HUES64 (cell line): Measurements from ENCODE around the gene ZNRF2.

Source experiments
- H3K27ac ChIP-seq: 2 replicates; pipeline ENCODE4 v1.7.0; 2013; ENCODE audit warnings: low read depth, low read length, inconsistent platforms
- H3K27me3 ChIP-seq: 2 replicates; pipeline ENCODE4 v1.6.1; 2013; ENCODE audit warnings: mild to moderate bottlenecking, low read length; ENCODE audit not compliant: insufficient read depth
- H3K36me3 ChIP-seq: 2 replicates; pipeline ENCODE4 v1.6.1; 2013; ENCODE audit warnings: mild to moderate bottlenecking, low read length; ENCODE audit not compliant: insufficient read depth
- H3K4me1 ChIP-seq: 2 replicates; pipeline ENCODE4 v1.6.1; 2013; ENCODE audit warnings: mild to moderate bottlenecking, low read length, moderate library complexity; ENCODE audit not compliant: insufficient read depth
- H3K4me3 ChIP-seq: 2 replicates; pipeline ENCODE4 v1.5.1; 2013; ENCODE audit warnings: mild to moderate bottlenecking, low read length, moderate library complexity
- H3K9ac ChIP-seq: 2 replicates; pipeline ENCODE4 v1.6.1; 2013; ENCODE audit warnings: mild to moderate bottlenecking, low read depth, low read length
- H3K9me3 ChIP-seq: 2 replicates; pipeline ENCODE4 v1.6.1; 2013; ENCODE audit warnings: low read depth, low read length; ENCODE audit not compliant: insufficient read depth
- WGBS: fragments of 150-250, 120-280 bp; methylation state at CpG from one replicate; pipeline ENCODE4 v1.1.7; 2013; ENCODE audit warnings: missing lambda C conversion rate; 5-methylcytosine and 5-hydroxymethylcytosine counted together

Gene ZNRF2

DNA sequence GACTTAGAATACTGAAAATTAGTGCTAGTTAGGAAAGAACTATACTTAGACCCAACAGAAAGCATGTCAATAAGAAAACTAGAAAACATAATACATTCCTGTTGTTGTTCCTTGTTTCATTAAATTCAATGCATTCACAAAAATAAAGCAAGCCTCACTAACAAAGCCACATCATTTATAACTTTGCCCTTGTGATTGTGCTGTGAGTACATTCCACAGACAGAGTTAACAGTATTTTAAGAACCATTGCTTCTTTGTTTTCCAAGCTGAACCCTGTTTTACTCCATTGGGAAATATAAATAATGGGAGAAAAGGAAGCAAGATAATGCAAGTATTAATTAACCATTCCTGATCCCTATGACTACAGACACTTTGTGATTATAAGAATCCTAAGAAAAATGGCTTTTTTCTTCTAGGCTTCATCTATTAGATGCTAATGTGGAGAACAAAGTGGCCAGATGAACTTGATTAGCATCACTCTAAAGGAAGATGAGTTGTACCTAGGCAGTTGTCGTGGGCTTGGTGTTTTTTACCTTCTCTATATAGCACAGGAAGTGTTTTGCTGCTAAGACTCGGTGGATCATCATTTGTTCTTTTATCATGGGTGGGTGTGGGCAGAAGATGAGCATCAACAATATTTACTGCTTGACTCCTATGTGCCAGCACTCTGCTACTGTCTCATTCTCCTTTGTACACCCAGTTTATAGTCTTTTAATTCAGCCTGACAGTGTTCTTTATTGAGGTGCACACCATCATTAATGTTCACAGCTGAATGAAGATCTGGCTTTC lies 34.2 kb upstream of the ZNRF2 start:
- H3K4me3 ChIP-seq = no peak overlapping the region
- H3K27me3 ChIP-seq = no peaks in the 10 kb centered on the region
- 0 out of 2 replicates have a peak, but pooled peaks cover 6% of the 10 kb centered on the region for H3K4me1 ChIP-seq
- no peaks in the 10 kb centered on the region for H3K9me3 ChIP-seq
- 94% methylated on average over 2 of the region's 2 CpGs for WGBS
- H3K27ac ChIP-seq = no peak overlapping the region
- H3K36me3 ChIP-seq = no peaks in the 10 kb centered on the region
- H3K9ac ChIP-seq = no peak overlapping the region

- Histone ChIP-seq H3K4me3 (no peak overlapping the region), H3K36me3 (no peaks in the 10 kb centered on the region), H3K27me3 (no peaks in the 10 kb centered on the region), H3K9ac (no peak overlapping the region), H3K9me3 (no peaks in the 10 kb centered on the region), H3K4me1 (0 out of 2 replicates have a peak, but pooled peaks cover 6% of the 10 kb centered on the region), H3K27ac (no peak overlapping the region)
- WGBS = 94% methylated on average over 7 of the region's 7 CpGs
Observed at GRCh38 chr7:30251708-30252329, 32.6 kb upstream of the ZNRF2 start.

- H3K9ac ChIP-seq = no peak overlapping the region
- H3K4me3 ChIP-seq = no peak overlapping the region
- H3K27ac ChIP-seq = no peak overlapping the region
- H3K4me1 ChIP-seq = no peaks in the 10 kb centered on the region
- no peaks in the 10 kb centered on the region for H3K9me3 ChIP-seq
- H3K36me3 ChIP-seq = no peaks in the 10 kb centered on the region
- no peaks in the 10 kb centered on the region for H3K27me3 ChIP-seq
- WGBS = 94% methylated on average over 7 of the region's 7 CpGs
Observed at GRCh38 chr7:30252885-30253795, 31.3 kb upstream of the ZNRF2 start.

DNA sequence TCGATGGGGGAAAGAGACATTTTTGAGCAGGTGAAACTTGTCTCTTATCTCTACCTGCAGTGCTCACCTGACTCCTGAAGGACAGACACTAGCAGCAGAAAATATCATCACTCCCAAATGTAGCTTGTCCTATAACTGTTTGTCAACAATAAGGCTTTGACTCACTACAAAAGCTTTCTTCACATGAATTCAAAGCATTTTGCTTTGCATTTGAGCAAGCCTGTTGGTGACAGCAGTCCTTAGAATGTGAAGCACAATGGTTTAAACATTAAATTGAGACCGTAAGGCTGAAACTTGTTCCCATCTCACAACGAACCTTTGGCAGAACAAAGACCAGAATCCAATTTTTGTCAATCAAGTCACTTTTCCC lies 30.6 kb upstream of the ZNRF2 start:
- WGBS = 80% methylated on average over 3 of the region's 3 CpGs
- Histone ChIP-seq H3K4me1 (no peaks in the 10 kb centered on the region), H3K4me3 (no peak overlapping the region), H3K27me3 (no peaks in the 10 kb centered on the region), H3K36me3 (no peaks in the 10 kb centered on the region), H3K9me3 (no peaks in the 10 kb centered on the region), H3K27ac (no peak overlapping the region), H3K9ac (no peak overlapping the region)

DNA sequence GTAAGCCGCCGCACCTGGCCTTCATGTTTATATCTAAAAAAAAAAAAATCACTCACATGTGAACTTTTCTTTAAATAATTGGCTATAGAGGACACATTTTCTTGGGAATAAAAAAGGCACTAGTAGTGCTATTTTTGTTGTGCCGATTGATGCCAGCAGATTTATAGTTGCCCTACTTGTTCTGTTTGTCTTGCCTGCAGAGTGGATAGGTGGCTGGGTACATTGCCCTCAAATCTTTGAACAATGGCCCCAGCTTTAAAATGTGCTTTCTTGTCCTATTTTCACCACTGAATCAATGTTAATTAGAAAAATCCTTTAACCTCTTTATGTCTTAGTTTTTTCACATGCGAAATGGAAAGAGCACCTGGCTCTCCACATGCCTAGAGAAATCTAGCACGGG lies 30.1 kb upstream of the ZNRF2 start:
- Histone ChIP-seq H3K36me3 (no peaks in the 10 kb centered on the region), H3K27me3 (no peaks in the 10 kb centered on the region), H3K9me3 (no peaks in the 10 kb centered on the region), H3K4me1 (no peaks in the 10 kb centered on the region), H3K9ac (no peak overlapping the region), H3K4me3 (no peak overlapping the region), H3K27ac (no peak overlapping the region)
- 93% methylated on average over 5 of the region's 5 CpGs for WGBS

GRCh38 chr7:30254717-30255063 lies 29.7 kb upstream of the ZNRF2 start:
- 91% methylated on average over 3 of the region's 4 CpGs for WGBS
- Histone ChIP-seq H3K4me1 (no peaks in the 10 kb centered on the region), H3K27ac (no peak overlapping the region), H3K4me3 (no peak overlapping the region), H3K27me3 (no peaks in the 10 kb centered on the region), H3K9me3 (no peaks in the 10 kb centered on the region), H3K9ac (no peak overlapping the region), H3K36me3 (no peaks in the 10 kb centered on the region)

GRCh38 chr7:30255064-30255769 lies 29.2 kb upstream of the ZNRF2 start:
- Histone ChIP-seq H3K27me3 (no peaks in the 10 kb centered on the region), H3K4me3 (no peak overlapping the region), H3K4me1 (no peaks in the 10 kb centered on the region), H3K9ac (no peak overlapping the region), H3K36me3 (no peaks in the 10 kb centered on the region), H3K27ac (no peak overlapping the region), H3K9me3 (no peaks in the 10 kb centered on the region)
- WGBS = 88% methylated on average over 3 of the region's 4 CpGs

- Histone ChIP-seq H3K27ac (no peak overlapping the region), H3K36me3 (no peaks in the 10 kb centered on the region), H3K27me3 (no peaks in the 10 kb centered on the region), H3K9ac (no peak overlapping the region), H3K4me3 (no peak overlapping the region), H3K4me1 (no peaks in the 10 kb centered on the region), H3K9me3 (no peaks in the 10 kb centered on the region)
- 93% methylated on average over 10 of the region's 10 CpGs for WGBS
Observed at GRCh38 chr7:30256349-30256858, 28.0 kb upstream of the ZNRF2 start.

GRCh38 chr7:30260246-30260768 lies 24.1 kb upstream of the ZNRF2 start:
- Histone ChIP-seq H3K36me3 (no peaks in the 10 kb centered on the region), H3K9me3 (no peaks in the 10 kb centered on the region), H3K9ac (no peak overlapping the region), H3K27me3 (no peaks in the 10 kb centered on the region), H3K27ac (no peak overlapping the region), H3K4me1 (no peaks in the 10 kb centered on the region; the same call in 1 of the 2 replicates), H3K4me3 (no peak overlapping the region)
- 100% methylated on average over 1 of the region's 1 CpG for WGBS

- Histone ChIP-seq H3K27me3 (no peaks in the 10 kb centered on the region), H3K9ac (no peak overlapping the region), H3K4me1 (no peaks in the 10 kb centered on the region; the same call in 1 of the 2 replicates), H3K36me3 (no peaks in the 10 kb centered on the region), H3K27ac (no peak overlapping the region), H3K4me3 (no peak overlapping the region), H3K9me3 (no peaks in the 10 kb centered on the region)
- 71% methylated on average over 4 of the region's 4 CpGs for WGBS
Observed at GRCh38 chr7:30263090-30263710, 21.2 kb upstream of the ZNRF2 start.
